Effector memory CD8-positive, alpha-beta T cell (primary cell): ENCODE measurements around the gene SH2D4B.
"Not testable (repeated sequence)": the region's sequence is repeated elsewhere in the genome, so short reads cannot be mapped to it uniquely, and the experiment has no call there.

Experiments
- ATAC-seq: fragments of 150-1000 bp; cut with Tn5 transposase; replicated peaks from 2 replicates; pipeline ENCODE4 v1.10.0; 2021; ENCODE audit warnings: mild to moderate bottlenecking, moderate library complexity
- DNase-seq, 3 experiments: peaks; one replicate each; pipeline ENCODE4 v3.0.0; 2021
- H3K27ac Mint-ChIP-seq, 2 donors: one replicate each; pipeline ENCODE4 v1.8.0; 2022; ENCODE audit warnings: mild to moderate bottlenecking in 2 of 2, mixed read lengths in 2 of 2, moderate library complexity in 2 of 2
- H3K27me3 Mint-ChIP-seq, 2 donors: one replicate each; pipeline ENCODE4 v1.8.0; 2022; ENCODE audit warnings: mixed read lengths in 2 of 2
- H3K36me3 Mint-ChIP-seq: one replicate; pipeline ENCODE4 v1.8.0; 2022; ENCODE audit warnings: mild to moderate bottlenecking, moderate library complexity, mixed read lengths; ENCODE audit not compliant: insufficient read depth
- H3K4me1 Mint-ChIP-seq, 2 donors: one replicate each; pipeline ENCODE4 v1.8.0; 2022; ENCODE audit warnings: low read depth in 2 of 2, mixed read lengths in 2 of 2
- H3K4me3 Mint-ChIP-seq, 2 donors: one replicate each; pipeline ENCODE4 v1.8.0; 2022; ENCODE audit warnings: mild to moderate bottlenecking in 2 of 2, mixed read lengths in 2 of 2, moderate library complexity in 2 of 2
- H3K9me3 Mint-ChIP-seq, 2 donors: one replicate each; pipeline ENCODE4 v1.8.0; 2022; ENCODE audit warnings: mixed read lengths in 2 of 2

Gene SH2D4B

DNA sequence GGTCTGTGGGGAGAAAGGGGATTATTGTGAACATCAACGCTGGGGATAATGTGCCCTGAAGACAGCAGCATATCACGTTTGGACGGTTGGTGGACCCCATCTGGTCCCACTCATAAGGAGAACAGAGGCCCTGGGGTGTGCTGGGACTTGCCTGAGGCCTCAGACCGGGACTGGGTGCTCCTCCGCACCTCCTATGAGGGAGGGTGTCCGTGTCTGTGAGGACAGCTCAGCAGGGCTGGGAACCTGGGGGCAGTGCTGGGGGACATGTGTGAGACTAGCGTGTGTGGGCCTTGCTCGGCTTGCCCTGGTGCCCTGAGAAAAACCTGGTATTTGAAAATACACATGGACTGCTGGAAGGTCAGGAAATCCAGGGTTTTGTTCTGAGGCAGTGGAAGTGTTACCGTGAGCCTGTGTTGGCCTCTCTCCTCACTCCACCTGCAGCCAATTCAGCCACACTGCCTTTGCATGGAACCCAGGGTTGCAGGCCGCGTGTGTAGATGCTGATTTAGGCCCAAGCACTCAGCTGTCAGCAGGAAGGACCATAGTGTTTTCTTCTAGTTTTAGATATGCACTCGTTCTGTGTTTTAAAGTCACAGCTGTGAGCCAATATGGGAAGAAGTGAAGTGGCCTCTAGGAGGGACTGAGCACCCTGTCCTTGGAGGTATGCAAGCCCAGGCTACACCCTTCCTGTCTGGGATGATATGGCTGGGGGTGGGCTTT lies 13.4 kb upstream of the SH2D4B start:
- Mint-ChIP-seq H3K27me3 (no peaks in the 10 kb centered on the region), H3K4me1 (peaks cover 43% of the 10 kb centered on the region in 2 donors), H3K27ac (peak overlapping the region; percentile 42 to 71), H3K9me3 (no peaks in the 10 kb centered on the region), H3K36me3 (peaks cover 34% of the 10 kb centered on the region), H3K4me3 (no peak overlapping the region)
- no peak for DNase-seq
- no peak for ATAC-seq

DNA sequence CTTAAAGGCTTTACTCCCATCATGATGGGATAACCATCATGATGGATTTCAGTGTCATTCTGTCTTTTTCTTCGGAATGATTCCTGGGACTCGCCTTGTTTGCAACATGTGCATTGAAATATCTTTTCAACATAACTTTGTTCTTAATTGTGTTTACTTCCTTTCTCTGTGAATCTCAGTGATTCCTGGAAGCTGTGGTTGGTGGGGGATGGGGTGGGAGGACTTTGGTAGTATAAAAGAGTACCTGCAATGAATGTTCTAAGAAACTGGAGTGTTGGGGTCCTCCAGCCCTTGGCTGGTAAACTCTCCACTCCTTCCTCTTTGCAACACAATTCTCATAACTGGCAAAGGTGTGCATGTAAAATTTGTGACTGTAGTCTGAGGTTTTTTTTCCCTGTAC lies 11.5 kb upstream of the SH2D4B start:
- ATAC-seq (no peak), DNase-seq (no peak)
- Mint-ChIP-seq H3K36me3 (peaks cover 19% of the 10 kb centered on the region), H3K27me3 (no peaks in the 10 kb centered on the region), H3K4me1 (peaks cover 49 to 52% of the 10 kb centered on the region in 2 donors), H3K4me3 (no peak overlapping the region), H3K9me3 (no peaks in the 10 kb centered on the region), H3K27ac (peak overlapping the region; percentile 75 to 78)

DNA sequence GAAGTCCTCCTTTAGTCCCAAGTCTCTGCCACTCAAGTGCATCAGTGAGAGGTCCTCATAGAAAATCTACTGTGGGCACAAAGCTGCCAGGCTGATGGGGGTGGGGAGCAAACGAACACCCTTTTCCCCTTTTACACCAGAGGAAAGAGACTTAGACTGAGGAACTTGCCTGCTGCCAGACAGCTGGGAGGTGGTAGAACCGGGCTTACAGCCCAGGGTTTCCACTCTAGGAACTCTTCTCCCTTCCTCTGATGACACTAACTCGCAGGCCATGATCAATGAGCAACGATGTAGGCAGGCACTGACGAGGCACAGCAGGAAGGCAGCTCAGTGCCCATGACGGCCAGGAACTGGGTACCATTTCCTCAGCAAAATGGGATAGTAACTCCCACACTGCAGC lies 11.0 kb upstream of the SH2D4B start:
- peaks cover 14% of the 10 kb centered on the region for H3K36me3 Mint-ChIP-seq
- DNase-seq (no peak), ATAC-seq (no peak)
- no peaks in the 10 kb centered on the region for H3K9me3 Mint-ChIP-seq
- peak overlapping the region in 1 of 2 donors; percentile 78 for H3K27ac Mint-ChIP-seq
- peaks cover 52 to 53% of the 10 kb centered on the region in 2 donors for H3K4me1 Mint-ChIP-seq
- H3K27me3 Mint-ChIP-seq, result no peaks in the 10 kb centered on the region
- H3K4me3 Mint-ChIP-seq, result no peak overlapping the region

DNA sequence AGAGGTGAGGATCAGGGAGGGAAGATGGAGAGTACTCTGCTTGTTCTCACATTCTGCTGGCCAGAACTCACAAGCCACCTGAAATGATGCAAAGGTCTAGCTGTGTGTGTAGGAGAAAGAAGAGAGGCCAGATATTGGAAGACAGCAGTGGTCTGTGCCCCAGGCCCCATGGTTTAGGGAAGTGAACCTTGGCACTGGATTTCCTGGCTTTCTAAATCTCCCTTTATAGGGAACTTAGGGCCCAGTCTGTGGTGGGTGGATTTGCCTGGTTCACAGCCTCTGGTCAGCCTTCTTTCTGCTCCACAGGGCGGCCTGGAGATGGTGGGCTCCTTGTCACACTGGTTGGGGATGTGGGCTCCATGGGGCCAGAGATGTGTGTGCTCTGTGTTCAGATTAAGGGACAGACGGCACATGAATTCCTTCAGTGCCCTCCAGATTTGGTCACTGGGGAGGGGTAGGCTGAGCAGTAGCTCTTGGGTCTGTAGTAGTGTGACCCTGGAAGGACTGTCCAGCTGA lies 9.5 kb upstream of the SH2D4B start:
- Mint-ChIP-seq H3K27ac (peak overlapping the region in 1 of 2 donors; percentile 29), H3K36me3 (peaks cover 13% of the 10 kb centered on the region), H3K4me1 (peaks cover 53 to 54% of the 10 kb centered on the region in 2 donors), H3K27me3 (no peaks in the 10 kb centered on the region), H3K4me3 (peak overlapping the region in 1 of 2 donors; percentile 26), H3K9me3 (no peaks in the 10 kb centered on the region)
- no peak for DNase-seq
- no peak for ATAC-seq

DNA sequence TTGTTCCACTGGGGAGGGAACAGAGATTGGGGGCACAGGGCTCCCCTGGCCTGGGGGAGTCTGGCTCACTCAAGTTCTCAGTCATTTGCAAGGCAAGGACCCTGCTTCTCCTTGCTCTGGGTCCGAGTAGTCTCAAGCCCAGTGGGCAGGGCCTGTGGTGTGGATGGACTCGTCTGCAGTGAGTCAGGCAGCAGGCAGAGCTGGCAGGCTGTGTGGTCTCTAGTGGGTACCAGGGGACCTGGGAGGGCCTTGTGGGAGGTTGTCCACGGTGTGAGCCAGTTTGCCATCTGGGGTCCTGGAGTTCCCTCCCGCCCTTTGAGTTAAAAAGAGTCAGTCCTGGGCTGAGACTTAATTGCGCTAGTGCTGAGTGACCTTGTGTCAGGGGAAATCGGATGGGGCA lies 8.8 kb upstream of the SH2D4B start:
- Mint-ChIP-seq H3K27me3 (no peaks in the 10 kb centered on the region), H3K4me1 (peaks cover 49 to 51% of the 10 kb centered on the region in 2 donors), H3K36me3 (peaks cover 13% of the 10 kb centered on the region), H3K4me3 (peak overlapping the region; percentile 35 to 59), H3K27ac (peak overlapping the region; percentile 29 to 92), H3K9me3 (no peaks in the 10 kb centered on the region)
- DNase-seq, result no peak
- no peak for ATAC-seq

DNA sequence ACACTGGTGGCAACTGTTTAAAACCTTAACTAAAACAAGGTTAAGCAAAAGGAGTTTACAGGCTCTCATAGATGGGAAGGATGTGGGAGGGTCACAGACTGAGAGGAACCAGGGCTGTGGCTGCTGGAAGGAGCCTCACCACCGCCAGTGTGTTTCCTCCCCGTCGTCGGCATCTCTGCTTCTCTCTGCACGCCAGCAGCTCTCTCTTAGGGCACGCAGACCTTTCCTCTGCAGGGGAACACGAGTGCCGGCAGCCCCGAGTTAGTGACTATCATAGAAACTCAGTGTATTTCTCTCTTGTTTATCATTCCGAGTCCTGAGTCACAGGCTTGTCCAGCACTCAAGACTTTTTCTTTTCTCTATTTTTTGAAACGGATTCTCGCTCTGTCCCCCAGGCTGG lies 8.1 kb upstream of the SH2D4B start:
- H3K4me1 Mint-ChIP-seq, result peaks cover 43 to 44% of the 10 kb centered on the region in 2 donors
- ATAC-seq, result peak; percentile 86

DNA sequence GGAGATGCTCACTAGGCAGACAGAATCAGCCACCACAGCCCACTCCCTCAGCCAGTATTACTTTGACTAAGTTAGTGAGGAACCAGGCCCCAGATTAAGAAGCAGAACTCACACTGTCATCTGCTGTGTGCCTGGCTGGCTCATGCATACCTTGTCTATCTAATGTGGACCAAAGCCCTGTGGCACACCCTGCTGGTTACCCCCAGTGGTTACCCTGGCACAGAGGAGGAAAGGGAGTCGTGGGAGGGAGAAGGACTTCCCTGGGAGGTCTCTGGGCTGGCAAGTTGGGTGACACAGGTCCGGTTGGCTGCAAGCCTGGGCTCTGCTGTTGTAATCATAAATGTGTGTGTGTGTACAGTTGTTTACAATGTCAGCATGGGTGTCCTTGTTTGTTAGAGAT lies 7.5 kb upstream of the SH2D4B start:
- H3K4me1 Mint-ChIP-seq, result peaks cover 43 to 44% of the 10 kb centered on the region in 2 donors
- H3K4me3 Mint-ChIP-seq, result peak overlapping the region; percentile 35 to 59
- ATAC-seq, result peak; percentile 59
- H3K36me3 Mint-ChIP-seq, result peaks cover 13% of the 10 kb centered on the region
- no peaks in the 10 kb centered on the region for H3K9me3 Mint-ChIP-seq
- H3K27ac Mint-ChIP-seq, result peak overlapping the region; percentile 29 to 92
- H3K27me3 Mint-ChIP-seq, result no peaks in the 10 kb centered on the region
- DNase-seq, result no peak

More for the DNA sequence above, 8.1 kb upstream of the SH2D4B start:
- DNase-seq, result peak; percentile 26 to 34 (median 33)
- H3K27ac Mint-ChIP-seq, result peak overlapping the region; percentile 29 to 92
- H3K36me3 Mint-ChIP-seq, result peaks cover 13% of the 10 kb centered on the region
- H3K9me3 Mint-ChIP-seq, result no peaks in the 10 kb centered on the region
- peak overlapping the region; percentile 35 to 59 for H3K4me3 Mint-ChIP-seq
- H3K27me3 Mint-ChIP-seq, result no peaks in the 10 kb centered on the region

DNA sequence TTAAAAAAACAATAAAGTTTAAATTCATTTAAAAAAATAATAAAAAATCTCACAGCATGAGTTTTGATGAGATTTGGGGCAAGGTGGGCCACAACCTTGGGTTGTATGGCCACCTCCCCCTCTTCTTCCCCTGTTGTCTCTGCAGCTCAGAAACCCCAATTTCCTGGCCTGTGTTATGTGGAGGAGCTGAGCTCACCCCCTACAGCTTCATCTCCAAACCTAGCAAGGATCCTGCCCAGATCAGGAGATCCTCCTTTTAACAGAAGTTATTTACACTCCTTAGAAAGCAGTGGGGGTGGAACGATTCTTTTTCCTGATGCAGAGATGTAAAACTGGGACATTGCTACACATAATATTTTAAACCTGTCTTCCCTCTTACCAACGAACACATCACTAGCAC lies 6.9 kb upstream of the SH2D4B start:
- DNase-seq, result no peak
- no peaks in the 10 kb centered on the region for H3K9me3 Mint-ChIP-seq
- H3K27me3 Mint-ChIP-seq, result no peaks in the 10 kb centered on the region
- H3K4me1 Mint-ChIP-seq, result peaks cover 43 to 47% of the 10 kb centered on the region in 2 donors
- peak overlapping the region; percentile 29 to 92 for H3K27ac Mint-ChIP-seq
- peaks cover 13% of the 10 kb centered on the region for H3K36me3 Mint-ChIP-seq
- ATAC-seq, result peak; percentile 45
- peak overlapping the region; percentile 15 to 44 for H3K4me3 Mint-ChIP-seq

DNA sequence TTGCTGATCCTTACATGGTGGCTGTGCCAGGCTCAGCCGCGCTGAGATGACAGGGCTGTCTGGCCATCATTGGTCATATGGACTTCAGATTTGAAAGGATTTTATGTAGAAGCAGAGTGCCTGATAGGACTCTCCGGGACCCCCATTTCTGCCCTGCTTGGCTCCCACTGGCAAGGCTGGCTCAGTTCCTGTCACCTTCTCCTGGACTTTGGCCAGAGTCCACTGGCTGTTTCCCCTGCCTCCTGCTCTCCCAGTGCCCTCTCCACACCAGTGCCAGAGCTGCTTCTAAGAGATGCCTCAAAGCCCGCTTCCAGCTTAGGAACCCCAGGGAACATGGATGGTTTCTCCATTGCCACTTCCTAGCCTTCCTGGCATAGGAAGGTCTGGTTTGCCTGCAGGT lies 5.1 kb upstream of the SH2D4B start:
- peaks cover 40% of the 10 kb centered on the region in 2 donors for H3K4me1 Mint-ChIP-seq
- H3K27ac Mint-ChIP-seq, result peak overlapping the region; percentile 60 to 80
- H3K4me3 Mint-ChIP-seq, result no peak overlapping the region
- H3K27me3 Mint-ChIP-seq, result no peaks in the 10 kb centered on the region
- ATAC-seq (no peak), DNase-seq (no peak)
- H3K9me3 Mint-ChIP-seq, result no peaks in the 10 kb centered on the region
- peaks cover 4% of the 10 kb centered on the region for H3K36me3 Mint-ChIP-seq

DNA sequence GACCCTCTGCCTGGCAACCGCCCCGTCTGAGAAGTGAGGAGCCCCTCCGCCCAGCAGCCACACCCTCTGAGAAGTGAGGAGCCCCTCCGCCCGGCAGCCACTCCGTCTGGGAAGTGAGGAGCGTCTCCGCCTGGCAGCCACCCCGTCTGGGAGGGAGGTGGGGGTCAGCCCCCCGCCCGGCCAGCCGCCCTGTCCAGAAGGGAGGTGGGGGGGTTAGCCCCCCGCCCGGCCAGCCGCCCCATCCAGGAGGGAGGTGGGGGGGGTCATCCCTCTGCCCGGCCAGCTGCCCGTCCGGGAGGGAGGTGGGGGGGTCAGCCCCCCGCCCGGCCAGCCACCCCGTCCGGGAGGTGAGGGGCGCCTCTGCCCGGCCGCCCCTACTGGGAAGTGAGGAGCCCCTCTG lies 3.6 kb upstream of the SH2D4B start:
- H3K27me3 Mint-ChIP-seq, H3K9me3 Mint-ChIP-seq, DNase-seq, H3K27ac Mint-ChIP-seq, H3K4me3 Mint-ChIP-seq, H3K36me3 Mint-ChIP-seq, ATAC-seq: not testable (repeated sequence)
- H3K4me1 Mint-ChIP-seq, result peaks cover 32 to 38% of the 10 kb centered on the region in 2 donors

DNA sequence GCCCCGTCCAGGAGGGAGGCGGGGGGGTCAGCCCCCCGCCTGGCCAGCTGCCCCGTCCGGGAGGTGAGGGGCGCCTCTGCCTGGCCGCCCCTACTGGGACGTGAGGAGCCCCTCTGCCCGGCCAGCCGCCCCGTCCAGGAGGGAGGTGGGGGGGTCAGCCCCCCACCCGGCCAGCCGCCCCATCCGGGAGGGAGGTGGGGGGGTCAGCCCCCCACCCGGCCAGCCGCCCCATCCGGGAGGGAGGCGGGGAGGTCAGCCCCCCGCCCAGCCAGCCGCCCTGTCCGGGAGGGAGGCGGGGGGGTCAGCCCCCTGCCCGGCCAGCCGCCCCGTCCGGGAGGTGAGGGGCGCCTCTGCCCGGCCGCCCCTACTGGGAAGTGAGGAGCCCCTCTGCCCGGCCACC lies 3.1 kb upstream of the SH2D4B start:
- not testable (repeated sequence) for H3K36me3 Mint-ChIP-seq, H3K27me3 Mint-ChIP-seq, H3K27ac Mint-ChIP-seq, DNase-seq, ATAC-seq, H3K9me3 Mint-ChIP-seq, H3K4me3 Mint-ChIP-seq
- peaks cover 30 to 33% of the 10 kb centered on the region in 2 donors for H3K4me1 Mint-ChIP-seq

DNA sequence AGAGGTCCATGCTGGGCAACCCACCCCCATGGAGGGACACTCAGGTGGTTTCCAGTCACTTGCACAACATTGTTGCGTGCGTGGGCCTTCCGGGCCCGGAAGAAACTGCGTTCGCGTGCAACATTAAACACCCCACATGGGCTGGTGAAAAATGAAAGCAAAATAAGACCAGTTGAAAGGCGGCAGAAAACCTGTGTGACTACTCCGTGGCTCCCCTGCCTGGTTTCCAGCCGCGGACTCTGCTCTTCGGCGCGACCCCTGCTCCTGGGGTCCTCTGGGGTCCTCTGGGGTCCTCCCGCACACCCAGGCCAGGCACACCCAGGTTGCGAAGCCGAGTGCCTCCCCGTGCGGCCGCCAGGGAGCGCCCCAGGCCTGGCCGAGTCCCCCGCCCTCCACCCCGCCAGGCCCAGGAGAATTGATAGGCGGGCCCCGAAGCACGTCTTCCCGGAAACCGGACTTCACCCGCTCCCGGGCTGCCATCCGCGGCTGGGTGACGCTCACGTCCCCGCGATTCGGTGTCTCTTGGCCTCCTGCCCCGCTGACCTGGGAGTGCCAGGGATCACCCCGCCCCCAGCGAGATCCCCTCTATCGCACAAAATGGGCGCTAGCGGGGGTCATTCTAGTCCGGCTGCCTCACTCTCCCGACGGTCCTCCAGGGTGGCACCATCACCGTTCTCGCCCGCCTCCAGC lies 1.9 kb upstream of the SH2D4B start:
- H3K27me3 Mint-ChIP-seq, result no peaks in the 10 kb centered on the region
- ATAC-seq, result peak; percentile 85
- peak overlapping the region; percentile 87 to 89 for H3K4me3 Mint-ChIP-seq
- H3K4me1 Mint-ChIP-seq, result peaks cover 23 to 28% of the 10 kb centered on the region in 2 donors
- DNase-seq, result peak; percentile 61 to 73 (median 63)
- peak overlapping the region; percentile 98 for H3K27ac Mint-ChIP-seq
- H3K36me3 Mint-ChIP-seq, result no peaks in the 10 kb centered on the region
- H3K9me3 Mint-ChIP-seq, result no peaks in the 10 kb centered on the region

DNA sequence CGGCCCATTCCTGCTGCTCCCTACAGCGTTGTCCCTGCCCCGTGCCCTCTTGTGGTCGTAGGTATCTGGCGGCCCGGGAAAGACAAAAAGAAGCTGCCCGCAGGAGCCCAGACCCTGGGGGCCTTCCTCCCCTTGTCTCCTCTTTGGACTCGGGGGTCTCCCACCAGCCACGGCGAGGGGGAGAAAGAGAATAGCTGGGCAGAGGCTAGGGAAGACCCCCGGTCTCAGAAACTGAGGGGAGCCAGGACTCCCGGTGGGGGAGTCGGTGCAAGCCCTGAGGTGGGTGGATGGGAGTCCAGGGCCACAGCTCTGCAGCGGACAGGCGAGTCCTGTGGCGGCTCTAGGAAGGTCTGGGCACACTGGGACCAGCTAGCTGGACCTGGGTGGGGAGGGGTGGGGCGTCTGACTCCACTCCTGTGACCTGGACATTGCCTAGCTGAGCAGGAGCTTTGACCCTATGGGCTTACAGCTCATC lies 1.3 kb upstream of the SH2D4B start:
- ATAC-seq, result no peak
- Mint-ChIP-seq H3K36me3 (no peaks in the 10 kb centered on the region), H3K27ac (peak overlapping the region; percentile 98), H3K9me3 (no peaks in the 10 kb centered on the region), H3K27me3 (no peaks in the 10 kb centered on the region), H3K4me3 (peak overlapping the region; percentile 87 to 89), H3K4me1 (peaks cover 19 to 30% of the 10 kb centered on the region in 2 donors)
- DNase-seq, result no peak
